ENCODE measurements around the gene FANCF.

The FANCF gene

DNA sequence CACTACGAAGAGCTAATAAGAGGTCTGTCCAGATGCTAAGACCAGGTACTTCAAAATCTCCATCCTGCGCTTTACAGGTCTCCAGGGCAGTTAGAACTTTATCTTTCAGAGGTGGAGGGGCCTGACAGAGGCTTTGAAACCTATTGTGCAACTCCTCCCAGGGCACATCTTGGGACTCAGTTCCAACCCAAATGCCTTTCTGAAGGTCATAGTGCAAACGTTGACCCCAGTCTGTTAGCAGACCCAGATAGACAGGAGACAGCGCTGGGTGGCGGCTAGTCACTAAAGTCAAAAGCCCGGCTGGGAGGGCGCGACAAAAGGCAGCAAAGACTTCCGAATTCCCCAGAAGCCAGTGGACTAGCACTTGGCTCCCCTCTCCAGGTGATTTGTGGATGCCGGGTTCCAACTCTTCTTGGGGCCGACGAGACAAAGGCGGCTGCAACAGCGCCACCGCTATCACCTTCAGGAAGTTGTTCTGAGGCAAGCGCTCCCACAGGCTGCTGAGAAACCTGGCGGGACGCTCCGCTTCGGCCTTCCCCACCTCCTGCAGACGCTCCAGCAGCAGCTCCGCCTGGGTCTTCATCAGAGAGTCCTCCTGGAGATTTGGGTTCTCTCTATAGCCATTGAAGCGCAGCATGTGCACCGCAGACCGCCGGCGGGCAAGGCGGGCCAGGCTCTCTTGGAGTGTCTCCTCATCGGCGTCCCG lies 728 bp downstream of the FANCF start:
- peak; percentile 82 for DNase-seq (ENCODE audit: low spot score)

DNA sequence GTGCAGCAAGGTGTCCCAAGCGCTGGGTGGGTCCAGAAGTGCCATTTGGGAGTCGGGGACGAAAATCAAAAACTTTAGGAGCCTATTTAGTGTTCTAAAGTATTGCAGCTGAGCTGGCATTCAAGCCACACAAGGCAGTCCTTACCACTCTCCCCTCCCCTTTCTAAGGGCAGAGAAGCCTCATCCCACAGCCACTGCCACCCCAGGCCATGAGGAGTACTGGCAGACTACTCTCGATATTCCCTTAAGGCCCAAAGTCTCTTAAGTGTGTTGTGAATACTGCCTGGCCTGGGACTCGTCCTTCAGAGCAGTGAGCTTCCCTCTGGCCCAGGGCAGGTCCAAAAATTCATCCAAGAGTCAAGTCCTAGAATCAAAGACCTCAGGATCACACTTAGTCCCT lies 7.8 kb downstream of the FANCF start:
- no peak for DNase-seq (ENCODE audit: low spot score)

DNA sequence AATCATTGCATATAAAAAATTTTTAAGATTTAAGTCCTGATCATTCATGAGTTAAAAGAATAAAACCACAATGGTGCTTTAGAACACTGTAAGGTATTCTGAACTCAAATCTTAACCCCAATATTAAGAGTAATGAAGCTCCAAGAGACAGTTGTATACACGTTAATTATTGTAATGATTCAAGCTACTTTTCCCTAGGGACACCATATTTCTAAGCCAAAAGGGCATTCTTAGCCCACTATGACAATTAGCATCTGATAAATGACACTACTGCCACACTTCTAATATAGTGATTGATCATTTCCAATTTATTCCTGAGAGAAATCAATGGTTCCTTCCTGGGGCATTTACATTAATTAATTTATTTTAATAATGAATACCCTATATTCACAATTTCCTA lies 21.7 kb downstream of the FANCF start:
- DNase-seq (ENCODE audit: low spot score) = no peak

DNA sequence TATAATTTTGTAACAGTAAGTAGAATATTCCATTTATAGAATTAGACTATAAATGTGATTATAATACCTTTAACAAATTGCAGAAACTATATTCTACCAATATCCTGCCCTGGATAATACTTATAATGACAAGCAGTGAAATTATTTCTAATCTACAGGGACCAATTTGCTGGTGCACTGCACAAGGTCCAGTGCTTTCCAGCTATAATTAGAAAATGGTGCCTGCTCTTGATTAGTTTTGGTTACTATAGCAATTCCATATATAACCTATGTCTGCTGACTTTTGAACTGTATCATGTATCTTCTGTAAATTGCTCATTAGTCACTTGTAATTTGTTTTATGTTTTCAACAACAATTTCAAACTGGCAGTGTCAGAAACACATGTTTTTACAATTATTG lies 23.1 kb downstream of the FANCF start:
- DNase-seq (ENCODE audit: low spot score) = no peak

DNA sequence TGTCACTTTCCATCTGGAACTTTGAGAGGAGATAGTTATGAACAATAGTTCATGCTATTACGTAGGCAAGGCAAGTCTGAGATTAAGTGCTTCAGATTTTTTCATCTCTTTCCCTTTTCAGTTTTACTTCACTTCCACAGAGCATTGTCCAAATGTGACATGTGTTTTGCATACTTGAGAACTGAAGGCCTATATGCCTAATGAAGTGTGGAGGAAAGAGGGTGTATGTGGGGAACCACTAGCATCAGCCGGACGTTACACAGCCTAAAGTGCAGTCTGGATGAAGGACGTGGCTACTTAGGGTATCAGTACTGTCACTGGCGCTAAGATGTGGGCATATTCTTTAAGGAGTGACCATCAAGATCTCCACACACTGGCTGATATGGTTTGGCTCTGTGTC lies 26.2 kb downstream of the FANCF start:
- no peak for DNase-seq (ENCODE audit: low spot score)

DNA sequence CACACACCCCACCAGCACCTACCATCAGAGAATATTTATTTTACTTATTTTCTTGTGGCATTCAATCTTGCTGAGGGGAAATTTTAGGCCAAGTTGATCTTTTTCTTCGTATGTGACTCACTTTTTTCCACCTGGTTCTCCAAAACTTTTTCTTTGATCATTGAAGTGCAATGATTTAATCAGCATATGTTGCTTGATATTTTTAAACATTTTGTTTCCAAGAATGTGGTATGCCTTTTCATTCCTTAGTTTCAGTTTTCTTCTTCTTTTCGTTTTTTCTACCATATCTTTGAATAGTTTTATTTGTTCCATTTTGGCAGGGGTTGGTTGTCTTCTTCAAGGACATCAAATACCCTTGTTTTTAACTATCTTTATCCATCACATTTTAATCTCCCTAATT lies 28.6 kb downstream of the FANCF start:
- DNase-seq (ENCODE audit: low spot score) = no peak

DNA sequence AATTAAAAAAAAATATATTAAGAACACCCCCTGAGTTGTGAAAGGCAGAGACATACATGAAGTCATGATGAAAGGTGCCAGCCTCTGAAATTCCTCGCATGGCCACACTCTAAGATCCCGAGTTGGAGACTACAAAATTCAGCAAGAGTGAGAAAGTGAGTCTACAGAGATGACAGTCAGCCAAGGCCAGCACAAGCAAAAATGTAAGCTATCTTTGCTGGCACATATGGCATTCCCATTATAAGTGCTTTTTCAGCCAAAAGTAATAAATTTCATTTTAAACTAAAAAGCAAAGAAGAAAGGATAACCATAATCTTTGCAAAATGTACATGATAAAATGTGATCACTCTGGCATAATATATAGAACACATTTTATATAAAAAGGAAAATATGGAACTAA lies 40.6 kb downstream of the FANCF start:
- no peak for DNase-seq (ENCODE audit: low spot score)

DNA sequence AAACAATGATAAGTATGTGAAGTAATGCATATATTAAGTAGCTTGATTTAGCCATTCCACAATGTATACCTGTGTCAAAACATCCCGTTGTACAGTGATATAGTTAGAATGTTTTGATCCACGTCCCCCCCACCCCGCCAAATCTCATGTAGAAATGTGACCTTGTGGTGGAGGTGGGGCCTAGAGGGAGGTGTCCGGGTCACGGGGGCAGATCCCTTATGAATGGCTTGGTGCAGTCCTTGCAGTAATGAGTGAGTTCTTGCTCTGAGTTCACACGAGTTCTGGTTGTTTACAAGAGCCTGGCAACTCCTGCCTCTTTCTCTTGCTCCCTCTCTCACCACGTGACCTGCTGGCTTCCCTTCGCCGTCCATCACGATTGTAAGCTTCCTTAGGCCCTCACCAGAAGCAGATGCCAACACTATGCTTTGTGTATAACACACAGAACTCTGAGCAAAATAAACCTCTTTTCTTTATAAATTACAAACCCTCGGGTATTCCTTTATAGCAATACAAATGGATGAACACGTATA lies 41.6 kb downstream of the FANCF start:
- no peak for DNase-seq (ENCODE audit: low spot score)

DNA sequence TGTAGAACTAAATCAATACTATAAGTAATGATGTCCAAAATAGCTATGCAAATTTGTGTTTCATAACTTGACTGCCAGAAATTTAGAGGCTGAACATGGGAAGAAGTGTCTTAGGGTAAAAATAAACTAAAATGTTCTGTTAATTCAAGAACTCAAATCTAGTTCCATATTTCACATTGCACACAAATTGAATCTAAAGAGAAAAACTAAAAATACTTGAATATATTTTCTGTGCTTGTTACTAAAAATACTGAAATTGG lies 43.5 kb downstream of the FANCF start:
- no peak for DNase-seq (ENCODE audit: low spot score)

DNA sequence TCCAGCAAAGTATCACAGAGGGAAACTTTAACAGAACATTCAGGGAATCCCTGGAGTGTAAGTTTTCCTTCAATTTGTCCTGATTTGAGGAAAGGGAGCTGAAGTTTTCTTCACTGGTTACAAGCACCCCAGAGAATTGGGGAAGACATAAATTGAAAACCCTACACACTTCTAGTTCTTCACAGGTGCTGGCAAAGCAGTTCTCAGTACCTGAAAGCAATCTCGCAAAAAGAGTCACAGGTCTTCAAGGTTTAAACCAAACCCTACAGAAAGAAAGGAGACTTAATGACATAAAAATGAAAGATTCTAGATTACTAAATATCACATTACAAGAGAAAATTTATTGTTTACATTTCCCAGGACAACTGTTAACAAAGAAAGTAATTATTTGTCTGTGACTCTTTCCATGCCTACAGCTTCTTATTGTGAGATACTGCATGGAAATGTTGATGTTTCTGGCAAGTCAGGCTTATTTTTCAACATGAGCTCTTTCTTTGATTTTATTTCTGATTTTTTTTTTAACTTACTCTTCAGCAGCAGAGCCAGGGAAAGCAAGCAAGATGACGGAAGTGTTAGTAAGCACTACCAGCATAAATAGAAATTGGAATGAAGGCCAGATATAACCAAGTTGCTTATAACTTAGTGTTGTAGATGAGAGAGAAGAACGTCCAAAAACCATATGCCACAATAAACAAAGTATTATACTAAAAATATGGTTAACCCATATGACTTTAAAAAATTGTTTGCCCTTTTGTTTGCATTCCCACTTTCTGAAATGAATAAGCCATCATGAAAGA lies 44.1 kb downstream of the FANCF start:
- no peak for DNase-seq (ENCODE audit: low spot score)

DNA sequence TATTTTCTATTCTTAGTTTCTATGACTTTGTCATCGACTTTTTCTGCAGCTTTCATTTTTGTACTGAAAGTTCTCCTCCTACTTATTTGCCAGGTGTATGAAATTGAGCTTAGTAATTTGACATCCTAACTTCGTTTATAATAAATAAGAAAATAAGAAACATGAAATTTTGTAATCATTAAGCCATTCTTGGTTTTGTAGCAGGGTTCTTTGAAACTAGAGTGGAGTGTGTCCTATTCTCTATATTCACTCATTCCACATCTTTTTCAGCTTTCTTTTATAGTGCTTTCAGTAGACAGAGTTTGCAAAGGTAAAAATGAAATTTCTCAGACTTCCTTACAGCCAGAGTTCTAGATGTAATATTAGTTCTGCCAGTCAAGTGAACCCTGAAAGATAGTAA lies 47.8 kb downstream of the FANCF start:
- DNase-seq (ENCODE audit: low spot score) = no peak
